Tongue (tissue), 2 donors: Measurements from ENCODE around the gene NUCB1. TPM values are rescaled to one million over a fixed set of nuclear protein-coding genes. Genes with fewer than 3 reads are reported as not detected.
A peak's percentile ranks its signal among the peaks of the same experiment; 100 is the strongest.
"Not testable (repeated sequence)": the region's sequence is repeated elsewhere in the genome, so short reads cannot be mapped to it uniquely, and the experiment has no call there.

Source experiments
- DNase-seq: peaks from one replicate; pipeline ENCODE4 v3.0.0-alpha.2; 2015
- total RNA-seq: library from RNA; depleted of rRNA; stranded (reverse); fragments of >200 nt; gene quantifications from one replicate; pipeline ENCODE4 v1.2.3, GENCODE V29; 2014

NUCB1 gene
- total RNA-seq, 1 donor from 2014 or later: 154 TPM

DNA sequence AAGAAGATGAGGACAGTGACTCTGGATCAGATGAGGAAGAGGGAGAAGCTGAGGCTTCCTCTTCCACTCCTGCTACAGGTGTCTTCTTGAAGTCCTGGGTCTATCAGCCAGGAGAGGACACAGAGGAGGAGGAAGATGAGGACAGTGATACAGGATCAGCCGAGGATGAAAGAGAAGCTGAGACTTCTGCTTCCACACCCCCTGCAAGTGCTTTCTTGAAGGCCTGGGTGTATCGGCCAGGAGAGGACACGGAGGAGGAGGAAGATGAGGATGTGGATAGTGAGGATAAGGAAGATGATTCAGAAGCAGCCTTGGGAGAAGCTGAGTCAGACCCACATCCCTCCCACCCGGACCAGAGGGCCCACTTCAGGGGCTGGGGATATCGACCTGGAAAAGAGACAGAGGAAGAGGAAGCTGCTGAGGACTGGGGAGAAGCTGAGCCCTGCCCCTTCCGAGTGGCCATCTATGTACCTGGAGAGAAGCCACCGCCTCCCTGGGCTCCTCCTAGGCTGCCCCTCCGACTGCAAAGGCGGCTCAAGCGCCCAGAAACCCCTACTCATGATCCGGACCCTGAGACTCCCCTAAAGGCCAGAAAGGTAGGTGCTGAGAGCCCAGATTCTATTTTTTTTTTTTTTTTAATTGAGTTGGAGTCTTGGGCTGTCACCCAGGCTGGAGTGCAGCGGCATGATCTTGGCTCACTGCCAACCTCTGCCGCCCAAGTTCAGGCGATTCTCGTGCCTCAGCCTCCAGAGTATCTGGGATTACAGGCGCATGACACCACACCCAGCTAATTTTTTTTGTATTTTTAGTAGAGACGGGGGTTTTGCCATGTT is 25.6 kb upstream of the NUCB1 start:
- no peak for DNase-seq

DNA sequence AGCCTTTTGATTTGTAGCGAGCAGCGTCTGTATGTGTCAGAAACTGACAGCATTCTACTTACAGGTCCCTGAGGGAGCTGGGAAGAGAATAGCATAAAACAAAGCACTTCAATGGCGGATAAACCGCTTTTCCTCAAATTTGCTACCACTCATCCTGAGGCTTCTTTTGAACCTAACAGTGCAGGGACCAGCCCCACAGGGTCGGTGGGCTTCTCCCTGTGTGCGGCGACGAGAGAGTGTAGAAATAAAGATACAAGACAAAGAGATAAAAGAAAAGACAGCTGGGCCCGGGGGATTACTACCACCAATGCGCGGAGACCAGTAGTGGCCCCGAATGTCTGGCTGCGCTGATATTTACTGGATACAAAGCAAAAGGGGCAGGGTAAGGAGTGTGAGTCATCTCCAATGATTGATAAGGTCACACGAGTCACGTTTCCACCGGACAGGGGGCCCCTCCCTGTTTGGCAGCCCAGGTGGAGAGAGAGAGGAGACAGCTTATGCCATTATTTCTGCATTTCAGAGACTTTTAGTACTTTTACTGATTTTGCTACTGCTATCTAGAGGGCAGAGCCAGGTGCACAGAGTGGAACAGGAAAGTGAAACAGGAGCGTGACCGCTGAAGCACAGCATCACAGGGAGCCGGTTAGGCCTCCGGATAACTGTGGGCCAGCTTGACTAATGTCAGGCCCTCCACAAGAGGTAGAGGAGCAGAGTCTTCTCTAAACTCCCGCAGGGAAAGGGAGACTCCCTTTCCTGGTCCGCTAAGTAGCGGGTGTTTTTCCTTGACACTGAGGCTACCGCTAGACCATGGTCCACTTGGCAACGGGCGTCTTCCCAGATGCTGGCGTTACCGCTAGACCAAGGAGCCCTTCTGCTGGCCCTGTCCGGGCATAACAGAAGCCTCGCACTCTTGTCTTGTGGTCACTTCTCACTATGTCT is 23.8 kb upstream of the NUCB1 start:
- DNase-seq: not testable (repeated sequence)

DNA sequence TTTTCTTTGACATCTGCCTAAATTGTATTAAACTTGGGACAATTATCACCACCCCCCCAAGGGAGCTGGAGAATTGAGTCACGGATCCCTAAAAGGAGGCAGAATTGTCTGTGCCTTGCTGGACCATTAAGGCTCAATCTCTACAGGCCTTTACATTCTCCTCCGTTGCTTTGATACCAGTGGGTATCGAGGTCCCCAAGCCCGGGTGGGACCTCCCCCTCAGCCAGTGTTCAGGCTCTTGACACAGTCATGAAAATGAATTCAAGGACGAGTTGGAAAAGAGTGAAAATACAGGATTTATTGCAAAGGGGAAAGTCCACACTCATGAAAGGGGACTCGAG is 22.3 kb upstream of the NUCB1 start:
- no peak for DNase-seq

DNA sequence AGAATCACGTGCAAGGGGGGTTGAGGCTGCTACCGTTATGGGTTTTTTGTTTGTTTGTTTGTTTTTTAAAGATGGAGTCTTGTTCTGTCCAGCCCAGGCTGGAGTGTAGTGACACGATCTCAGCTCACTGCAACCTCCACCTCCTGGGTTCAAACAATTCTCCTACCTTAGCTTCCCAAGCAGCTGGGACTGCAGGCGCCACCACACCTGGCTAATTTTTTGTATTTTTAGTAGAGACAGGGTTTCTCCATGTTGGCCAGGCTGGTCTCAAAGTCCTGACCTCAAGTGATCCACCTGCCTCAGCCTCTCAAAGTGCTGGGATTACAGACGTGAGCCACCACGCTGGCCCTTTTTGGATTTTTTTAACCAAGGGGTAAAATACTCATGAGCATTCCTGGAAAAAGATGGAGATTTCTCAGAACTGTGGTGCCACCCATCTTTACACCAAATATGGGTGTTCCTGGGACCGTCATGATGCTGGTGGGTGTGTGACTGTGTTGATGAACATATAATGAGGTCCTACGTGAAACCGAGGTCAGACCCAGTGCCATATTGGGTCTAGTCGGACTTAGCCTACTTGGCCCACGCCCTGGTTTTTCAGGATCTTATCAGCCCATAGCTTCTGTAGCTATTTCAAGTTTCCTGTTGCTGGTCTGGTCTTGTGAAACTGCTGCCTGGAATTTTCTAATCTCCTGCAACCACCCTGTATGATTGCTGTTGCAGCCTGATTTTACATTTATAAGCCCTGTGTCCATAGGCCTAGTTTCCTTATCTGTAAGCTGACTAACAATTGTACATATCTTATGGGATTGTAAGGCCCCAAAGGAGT is 21.7 kb upstream of the NUCB1 start:
- peak; percentile 35 for DNase-seq

DNA sequence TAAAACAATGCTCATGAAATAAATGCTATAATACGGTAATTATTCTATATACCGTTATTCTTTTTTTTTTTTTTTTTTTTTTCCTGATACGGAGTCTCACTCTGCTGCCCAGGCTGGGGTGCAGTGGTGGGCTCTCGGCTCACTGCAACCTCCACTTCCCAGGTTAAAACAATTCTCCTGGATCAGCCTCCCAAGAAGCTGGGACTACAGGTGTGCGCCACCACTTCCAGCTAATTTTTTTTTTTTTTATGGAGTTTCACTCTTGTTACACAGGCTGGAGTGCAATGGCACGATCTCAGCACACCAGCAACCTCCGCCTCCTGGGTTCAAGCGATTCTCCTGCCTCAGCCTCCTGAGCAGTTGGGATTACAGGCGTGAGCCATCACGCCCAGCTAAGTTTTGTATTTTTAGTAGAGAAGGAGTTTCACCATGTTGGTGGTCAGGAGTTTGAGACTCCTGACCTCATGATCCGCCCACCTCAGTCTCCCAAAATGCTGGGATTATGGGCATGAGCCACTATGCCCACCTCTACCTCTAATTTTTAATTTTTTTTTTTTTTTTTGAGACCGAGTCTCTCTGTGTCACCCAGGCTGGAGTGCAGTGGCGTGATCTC is 21.0 kb upstream of the NUCB1 start:
- DNase-seq: no peak

DNA sequence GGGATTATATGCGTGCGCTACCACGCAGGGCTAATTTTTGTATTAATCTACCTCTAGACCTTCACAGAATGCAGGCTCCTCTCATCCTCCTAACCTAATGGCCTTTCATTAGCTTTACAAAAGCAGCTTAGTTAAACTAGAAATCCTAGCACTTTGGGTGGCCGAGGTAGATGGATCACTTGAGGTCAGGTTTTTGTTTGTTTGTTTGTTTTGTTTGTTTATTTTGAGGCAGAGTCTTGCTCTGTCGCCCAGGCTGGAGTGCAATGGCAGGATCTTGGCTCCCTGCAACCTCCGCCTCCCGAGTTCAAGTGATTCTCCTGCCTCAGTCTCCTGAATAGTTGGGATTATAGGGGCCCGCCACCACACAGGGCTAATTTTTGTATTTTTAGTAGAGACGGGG is 20.4 kb upstream of the NUCB1 start:
- not testable (repeated sequence) for DNase-seq

DNA sequence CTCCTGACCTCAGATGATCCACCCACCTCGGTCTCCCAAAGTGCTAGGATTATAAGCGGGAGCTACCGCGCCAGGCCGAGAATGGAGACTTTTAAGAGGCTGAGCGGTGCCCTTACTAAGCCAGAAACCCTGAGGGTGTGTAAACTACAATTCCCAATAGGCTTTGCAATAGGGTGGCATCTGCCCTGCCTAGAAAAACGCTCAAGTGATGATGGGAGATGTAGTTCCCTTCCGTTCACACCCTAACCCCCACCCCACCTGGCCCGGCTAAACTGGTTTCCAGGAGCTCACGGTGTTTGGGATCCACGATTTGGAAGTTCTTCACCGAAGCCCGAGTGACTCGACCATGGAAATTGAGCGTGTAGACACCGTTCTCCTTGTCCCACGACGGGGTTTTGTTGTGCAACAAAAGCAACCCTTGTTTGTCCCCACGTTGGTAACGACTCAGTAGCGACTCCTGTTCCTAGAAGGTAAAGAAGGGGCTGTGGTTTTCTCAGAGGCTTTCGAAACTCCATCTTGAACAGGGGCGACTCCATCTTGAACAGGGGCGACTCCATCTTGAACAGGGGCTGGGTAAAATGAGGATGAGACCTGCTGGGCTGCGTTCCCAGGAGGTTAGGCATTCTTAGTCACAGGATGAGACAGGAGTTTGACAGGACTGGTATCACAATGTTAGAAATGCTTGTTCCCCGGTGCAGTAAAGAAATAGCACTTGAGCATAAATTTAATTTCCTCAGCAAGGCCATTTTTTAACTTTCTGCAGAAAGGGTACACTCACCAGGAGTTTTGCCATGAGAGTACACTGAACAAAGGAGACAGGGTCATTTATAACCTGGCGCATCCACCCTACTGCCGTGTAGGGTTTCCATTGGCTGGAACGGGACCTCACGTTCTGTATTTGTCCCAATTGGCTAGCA is 18.1 kb upstream of the NUCB1 start:
- peak; percentile 43 for DNase-seq

DNA sequence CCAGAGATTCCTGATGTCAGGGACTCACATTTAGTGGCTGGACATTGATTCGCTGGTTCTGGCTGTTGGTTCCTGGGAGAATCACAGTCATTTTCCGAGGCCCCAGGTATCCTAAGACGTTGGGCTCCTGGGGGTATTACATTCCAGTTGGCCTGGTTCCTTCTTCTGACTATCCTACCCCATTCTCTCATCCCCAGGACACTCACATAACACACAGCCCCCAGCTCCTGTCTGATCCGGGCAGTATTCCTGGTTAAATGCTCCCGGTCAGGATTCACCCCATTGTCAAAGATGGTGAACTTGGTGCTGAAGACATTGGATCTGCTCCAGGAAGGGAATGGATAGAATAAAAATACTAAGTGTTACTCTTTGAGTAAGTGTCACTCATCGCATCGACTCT is 16.4 kb upstream of the NUCB1 start:
- no peak for DNase-seq

DNA sequence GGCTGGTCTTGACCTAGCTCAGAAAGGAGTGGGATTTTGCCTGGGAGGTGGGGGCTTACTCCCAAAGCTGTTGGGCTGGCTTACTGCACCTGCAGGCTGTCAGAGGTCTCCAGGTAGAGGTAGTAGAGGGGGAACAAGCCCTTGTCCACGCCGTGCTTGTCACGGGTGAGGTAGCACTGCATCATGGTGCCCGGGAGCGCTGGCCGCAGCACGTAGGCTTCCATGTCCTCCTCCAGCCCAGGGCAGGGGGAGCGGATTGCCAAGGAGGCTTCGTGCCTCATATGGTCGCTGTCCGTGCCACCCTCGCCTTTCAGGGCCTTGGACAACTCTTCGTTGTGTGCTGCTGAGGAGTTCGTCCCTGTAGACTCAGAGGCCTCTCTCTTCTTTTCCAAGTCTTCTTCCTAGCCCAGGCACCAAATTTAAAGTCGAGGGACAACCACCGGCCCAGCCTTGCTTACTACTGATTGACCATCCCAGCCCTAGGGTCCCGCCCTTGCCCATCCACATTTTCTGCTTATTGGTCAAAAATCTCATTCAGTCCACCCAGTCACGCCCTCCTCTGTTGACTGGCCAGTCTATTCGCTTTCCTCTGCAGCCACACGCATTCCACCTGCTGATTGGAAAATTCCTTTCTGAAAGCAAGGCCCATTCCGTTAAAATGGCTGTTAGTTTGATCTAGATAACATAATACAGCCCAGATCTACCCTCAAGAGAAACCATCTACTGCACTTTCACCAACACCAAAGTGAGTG is 12.1 kb upstream of the NUCB1 start:
- no peak for DNase-seq

DNA sequence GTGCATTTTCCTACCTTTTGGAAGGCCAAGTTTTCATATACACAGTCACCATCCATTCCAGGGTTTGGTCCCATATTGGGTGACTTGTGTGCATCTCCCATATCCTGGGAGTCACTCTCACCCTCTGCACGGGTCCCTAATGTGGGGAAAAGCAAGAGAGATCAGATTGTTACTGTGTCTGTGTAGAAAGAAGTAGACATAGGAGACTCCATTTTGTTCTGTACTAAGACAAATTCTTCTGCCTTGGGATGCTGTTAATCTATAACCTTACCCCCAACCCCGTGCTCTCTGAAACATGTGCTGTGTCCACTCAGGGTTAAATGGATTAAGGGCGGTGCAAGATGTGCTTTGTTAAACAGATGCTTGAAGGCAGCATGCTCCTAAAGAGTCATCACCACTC is 10.6 kb upstream of the NUCB1 start:
- not testable (repeated sequence) for DNase-seq

DNA sequence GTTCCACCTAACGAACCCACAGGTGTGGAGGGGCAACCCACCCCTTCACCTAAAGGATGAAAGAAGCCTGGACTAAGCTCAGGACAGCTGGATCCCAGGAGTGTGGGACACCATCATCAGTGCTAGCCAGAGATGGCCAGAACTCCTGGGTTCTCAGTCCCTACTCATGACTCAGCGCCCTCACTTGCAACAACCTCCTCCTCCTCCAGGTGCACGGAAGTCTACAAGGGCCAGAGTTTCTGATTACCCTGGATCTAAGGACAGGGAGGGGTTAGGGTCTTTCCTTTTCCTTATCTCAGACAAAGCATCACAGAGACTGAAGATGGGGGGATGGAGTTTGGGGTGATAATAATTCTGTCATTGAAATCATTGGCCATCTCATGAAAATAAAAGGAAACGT is 9.6 kb upstream of the NUCB1 start:
- DNase-seq: no peak

DNA sequence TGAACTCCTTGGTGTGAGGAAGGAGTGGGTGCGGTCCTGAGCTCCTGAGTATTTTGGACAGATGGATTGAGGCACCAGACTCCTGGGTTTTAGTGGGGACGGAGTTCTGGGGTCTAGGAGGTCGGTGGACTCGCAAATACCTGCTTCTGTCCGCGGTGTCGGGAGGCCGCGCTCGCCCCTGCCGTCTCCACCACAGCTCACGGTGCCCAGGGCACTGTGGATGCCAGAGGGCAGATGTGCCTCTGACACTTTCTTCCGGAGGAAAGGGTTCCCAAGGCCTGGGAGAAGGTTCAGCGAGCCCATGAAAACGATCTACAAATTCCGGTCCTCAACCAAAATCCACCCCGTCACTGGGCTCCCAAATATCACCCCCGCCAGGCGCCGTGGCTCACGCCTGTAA is 4.9 kb upstream of the NUCB1 start:
- no peak for DNase-seq

DNA sequence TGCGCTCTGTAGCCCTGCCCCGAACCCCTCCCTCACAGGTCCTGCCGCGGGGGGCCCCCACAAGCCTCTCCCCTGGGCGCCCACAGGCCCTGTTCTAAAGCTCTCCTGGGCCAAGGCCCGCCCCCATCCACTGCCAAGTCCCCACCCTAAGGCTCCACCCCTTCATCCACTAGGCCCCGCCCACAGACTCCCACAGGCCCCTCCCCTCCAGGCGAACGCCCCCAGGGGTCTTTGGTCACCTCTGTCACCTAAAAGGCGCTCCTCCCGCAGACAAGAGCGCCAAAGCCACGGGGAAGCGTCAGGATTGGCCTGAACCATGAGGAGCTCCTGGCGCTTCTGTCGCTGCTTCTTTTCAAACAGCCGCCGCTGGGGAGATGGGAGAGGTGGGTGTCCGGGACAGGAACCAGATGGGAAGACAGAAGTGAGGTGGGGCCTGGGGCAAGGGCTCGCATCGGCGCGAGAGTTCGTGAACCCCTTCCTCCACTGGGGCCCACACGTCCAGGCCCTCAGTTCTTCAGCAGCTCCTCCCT is 3.9 kb upstream of the NUCB1 start:
- DNase-seq: peak; percentile 67

DNA sequence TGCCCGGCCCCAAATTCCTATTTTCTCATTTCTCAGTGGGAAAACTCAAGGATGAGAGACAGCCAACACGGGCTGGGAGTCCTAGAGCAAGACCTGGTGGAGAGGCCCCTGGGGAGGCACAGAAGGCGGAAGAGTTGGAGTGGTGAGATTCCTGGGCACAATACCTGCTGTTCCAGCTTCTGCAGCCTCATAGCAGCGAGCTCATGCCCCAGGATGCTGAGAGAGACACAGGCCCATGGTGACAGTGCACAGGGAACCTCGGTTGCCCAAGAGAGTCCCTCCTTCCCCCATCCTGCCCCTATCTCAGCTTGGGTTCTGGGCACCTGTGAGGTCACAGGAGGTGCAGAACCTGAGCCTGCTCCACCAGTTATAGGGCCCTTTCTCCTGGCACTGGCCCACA is 2.9 kb upstream of the NUCB1 start:
- DNase-seq: no peak

DNA sequence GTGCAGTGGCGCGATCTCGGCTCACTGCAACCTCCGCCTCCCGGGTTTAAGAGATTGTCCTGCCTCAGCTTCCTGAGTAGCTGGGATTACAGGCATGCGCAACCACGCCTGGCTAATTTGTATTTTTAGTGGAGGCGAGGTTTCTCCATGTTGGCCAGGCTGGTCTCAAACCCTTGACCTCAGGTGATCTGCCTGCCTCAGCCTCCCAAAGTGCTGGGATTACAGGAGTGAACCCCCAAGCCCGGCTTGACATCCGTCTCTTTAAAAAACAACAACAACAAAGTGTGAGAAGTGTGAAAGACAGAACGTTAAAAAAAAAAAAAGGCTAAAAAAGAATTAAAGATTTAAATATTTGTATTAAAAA is 744 bp upstream of the NUCB1 start:
- not testable (repeated sequence) for DNase-seq

DNA sequence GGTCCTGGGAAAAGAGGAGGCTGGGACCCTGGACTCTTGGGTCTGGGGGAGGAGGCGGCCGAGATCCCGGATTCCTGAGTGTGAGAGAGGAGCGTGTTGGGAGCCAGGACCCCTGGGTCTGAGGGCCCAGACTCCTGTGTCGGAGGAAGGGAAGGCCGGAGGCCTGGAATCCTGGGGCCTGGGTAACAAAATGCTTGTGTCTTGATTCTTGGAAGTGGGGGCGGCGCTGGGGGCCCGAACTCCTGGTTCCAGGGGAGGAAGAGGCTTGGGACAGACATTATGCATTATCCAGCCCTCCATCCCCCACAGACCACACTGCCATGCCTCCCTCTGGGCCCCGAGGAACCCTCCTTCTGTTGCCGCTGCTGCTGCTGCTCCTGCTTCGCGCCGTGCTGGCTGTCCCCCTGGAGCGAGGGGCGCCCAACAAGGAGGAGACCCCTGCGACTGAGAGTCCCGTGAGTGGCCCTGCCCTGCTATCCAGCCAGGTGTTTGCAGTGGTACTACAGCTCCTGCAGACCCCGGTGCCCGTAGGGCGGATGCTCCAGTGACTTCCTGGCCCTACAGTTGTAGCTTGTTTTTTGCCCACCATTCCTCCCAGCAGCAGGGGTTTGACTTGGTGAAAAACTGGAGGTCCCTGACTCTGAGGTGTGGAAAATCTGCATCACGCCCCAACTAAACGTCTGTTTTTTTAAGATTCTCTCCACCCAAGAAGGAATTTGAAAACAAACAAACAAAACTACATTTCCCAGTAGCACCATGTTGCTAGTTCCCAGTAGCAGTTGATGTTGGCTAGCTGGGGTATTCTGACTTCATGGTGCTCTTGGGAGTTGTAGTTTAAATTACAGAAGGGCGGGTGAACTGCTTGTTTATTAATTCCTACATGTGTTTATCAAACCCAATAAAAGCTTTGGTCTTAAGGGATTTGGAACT is 630 bp downstream of the NUCB1 start:
- peak; percentile 40 for DNase-seq

DNA sequence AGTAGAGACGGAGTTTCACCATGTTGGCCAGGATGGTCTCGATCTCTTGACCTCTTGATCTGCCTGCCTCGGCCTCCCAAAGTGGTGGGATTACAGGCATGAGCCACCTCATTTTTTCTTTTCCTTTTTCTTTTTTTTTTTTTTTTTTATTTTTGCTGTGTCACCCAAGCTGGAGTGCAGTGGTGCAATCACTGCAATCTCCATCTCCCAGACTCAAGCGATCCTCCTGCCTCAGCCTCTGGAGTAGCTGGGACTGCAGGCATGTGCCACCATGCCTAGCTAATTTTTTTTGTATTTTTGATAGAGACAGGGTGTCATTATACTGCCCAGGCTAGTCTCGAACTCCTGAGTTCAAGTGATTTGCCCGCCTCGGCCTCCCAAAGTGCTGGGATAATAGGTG is 2.2 kb downstream of the NUCB1 start:
- not testable (repeated sequence) for DNase-seq

DNA sequence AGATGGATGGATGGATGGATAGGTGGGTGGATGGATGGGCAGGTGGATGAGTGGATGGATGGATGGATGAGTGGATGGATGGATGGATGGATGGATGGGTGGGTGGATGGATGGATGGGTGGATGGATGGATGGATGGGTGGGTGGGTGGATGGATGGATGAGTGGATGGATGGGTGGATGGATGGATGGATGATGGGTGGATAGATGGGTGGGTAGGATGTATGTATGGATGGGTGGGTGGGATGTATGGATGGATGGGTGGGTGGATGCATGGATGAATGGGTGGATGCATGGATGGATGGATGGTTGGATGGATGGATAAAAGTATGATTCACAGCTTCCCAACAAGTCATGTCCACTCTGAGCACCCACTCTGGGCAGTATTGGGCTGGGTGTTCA is 3.7 kb downstream of the NUCB1 start:
- DNase-seq: not testable (repeated sequence)

DNA sequence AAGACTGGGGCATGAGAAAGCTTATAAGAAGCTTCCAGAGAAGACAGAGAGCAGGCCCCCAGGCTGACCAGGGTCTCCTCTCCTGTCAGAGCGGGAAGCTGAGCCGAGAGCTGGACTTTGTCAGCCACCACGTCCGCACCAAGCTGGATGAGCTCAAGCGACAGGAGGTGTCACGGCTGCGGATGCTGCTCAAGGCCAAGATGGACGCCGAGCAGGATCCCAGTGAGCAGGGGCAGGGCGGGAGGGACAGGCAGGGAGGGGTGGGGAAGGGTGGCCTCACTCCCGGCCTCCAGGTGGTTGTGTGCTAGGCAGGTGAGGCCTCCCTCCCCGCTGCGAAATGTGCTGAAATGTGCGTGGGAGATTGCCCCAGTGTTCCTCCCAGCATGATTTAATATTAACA is 5.6 kb downstream of the NUCB1 start:
- no peak for DNase-seq
